Heart right ventricle (tissue), 16 donors: ENCODE measurements around the gene THAP6. TPM values are rescaled to one million over a fixed set of nuclear protein-coding genes. Genes with fewer than 3 reads are reported as not detected.

Experiments used
- ATAC-seq, 8 donors: fragments of 200-7000 bp; cut with Tn5 transposase; one replicate each; pipeline ENCODE4 v1.9.1; 2020; ENCODE audit warnings: mild to moderate bottlenecking in 8 of 8, moderate library complexity in 8 of 8, moderate number of reproducible peaks in 1 of 8
- DNase-seq, 2 donors: peaks; one replicate each; pipeline ENCODE4 v3.0.0-alpha.2; 2020
- H3K27ac ChIP-seq, 10 donors: fragments of 200-600 bp; sonication (generic) in 2 of 10; one replicate each; pipeline versions ENCODE4 v1.5.0 to v1.8.0; 2020 to 2022; ENCODE audit warnings: mild to moderate bottlenecking in 3 of 10
- H3K27me3 ChIP-seq, 7 donors: fragments of 200-600 bp; one replicate each; pipeline ENCODE4 v1.8.0; 2021 to 2022; ENCODE audit warnings: mild to moderate bottlenecking in 2 of 7
- H3K36me3 ChIP-seq, 9 donors: fragments of 200-600 bp; sonication (generic) in 1 of 9; one replicate each; pipeline versions ENCODE4 v1.5.0 to v1.8.0; 2020 to 2022; ENCODE audit warnings: mild to moderate bottlenecking in 2 of 9
- H3K4me1 ChIP-seq, 9 donors: fragments of 200-600 bp; sonication (generic) in 1 of 9; one replicate each; pipeline versions ENCODE4 v1.5.0 to v1.8.0; 2020 to 2022; ENCODE audit warnings: mild to moderate bottlenecking in 4 of 9
- H3K4me3 ChIP-seq, 10 donors: fragments of 200-600 bp; sonication (generic) in 2 of 10; one replicate each; pipeline versions ENCODE4 v1.5.0 to v1.8.0; 2020 to 2022; ENCODE audit warnings: mild to moderate bottlenecking in 7 of 10, moderate library complexity in 2 of 10
- H3K9me3 ChIP-seq, 11 donors: fragments of 200-600 bp in 10 of 11; sonication (generic) in 2 of 11; one replicate each; pipeline versions ENCODE4 v1.5.0 to v1.8.0; 2013 to 2022; ENCODE audit warnings: mild to moderate bottlenecking in 2 of 11, control low read depth in 1 of 11, moderate library complexity in 1 of 11
- WGBS, 2 donors: extraction: QIAGEN DNeasy Blood & Tissue Kit; methylation state at CpG; one replicate each; pipeline ENCODE4 v1.1.7; 2013; ENCODE audit warnings: inconsistent platforms in 1 of 2; 5-methylcytosine and 5-hydroxymethylcytosine counted together
- intact Hi-C, 10 donors: fragments of 100-400 bp; cut with DNase I; formaldehyde crosslinking; loops; one replicate each; pipeline versions ENCODE4 v1.11.1 to v1.14.2; 2022
- polyA plus RNA-seq, 2 donors: library from polyadenylated mRNA; stranded (reverse); fragments of 200-250 nt; gene quantifications; one replicate each; pipeline ENCODE4 v1.2.3, GENCODE V29; 2013
- total RNA-seq, 10 donors: library from RNA; stranded (reverse); fragmentation: NEBNext Ultra II Directional in 3 of 10; extraction: Animal tissue kit (Norgen Biotek cat#: 25700) in 3 of 10; gene quantifications; one replicate each; pipeline versions ENCODE4 v1.2.1 to v1.2.4, GENCODE V29; 2021 to 2023
- TF ChIP-seq, protein P1 (sequence below), 9 donors: fragments of 200-600 bp; sonication (generic) in 2 of 9; IDR thresholded peaks; one replicate each; pipeline versions ENCODE4 v1.5.0 to v1.8.0; 2021 to 2022; ENCODE audit warnings: antibody characterized with exemption in 9 of 9, mild to moderate bottlenecking in 5 of 9, moderate library complexity in 1 of 9
- donor health status: Arrhythmogenic right ventricular cardiomyopathy.
- donor health status: ischemic (EF 13 %, LVEDD 7.1; RV severe dilation, severe dysfunction).
- donor health status: healthy with polysubstance abuse.
- donor health status: DM: no; HTN: yes; CAD: no.
- donor health status: DM: no; HTN: no; CAD: no.
- donor health status: ischemic (EF 25% LVEDD 6.9; RV normal size, moderate dysfunction).
- donor health status: ischemic (EF 25% LVEDD 5.7; RV mildly dilated, moderate dysfunction).
- donor health status: healthy.
- donor health status: DM: yes; HTN: yes; CAD: no.
- donor health status: Ischemic cardiomyopathy.
- donor health status: ischemic (EF 35%, LVEDD 5.7; RV mildly dilated, moderate dysfunction).
- donor health status: nonischemic (EF 11% LVEDD 7.7; RV severe dilation, severe dysfunction).
- donor health status: DM: yes; HTN: yes; CAD: no.
- donor health status: PGD.
- donor health status: ischemic (EF 29% LVEDD 5.4; RV normal size, mild dysfunction).
- donor health status: nonischemic (EF 23%, LVEDD 6.1; RV moderate dilation, normal function).

The THAP6 gene
- total and polyA plus RNA-seq, 12 donors: 4.0 to 21.7 (median 18.2) TPM

- H3K27ac ChIP-seq: no peak overlapping the region
- DNase-seq (no peak), ATAC-seq (no peak)
- H3K4me3 ChIP-seq: no peak overlapping the region
- H3K27me3 ChIP-seq: peaks cover 0 to 16% (median 7%) of the 10 kb centered on the region in 7 donors
- H3K9me3 ChIP-seq: no peaks in the 10 kb centered on the region
- intact Hi-C loops: no loop called here
- H3K36me3 ChIP-seq: no peaks in the 10 kb centered on the region
- peaks cover 0 to 5% (median 0%) of the 10 kb centered on the region in 9 donors for H3K4me1 ChIP-seq
- TF ChIP-seq, protein P1, sequence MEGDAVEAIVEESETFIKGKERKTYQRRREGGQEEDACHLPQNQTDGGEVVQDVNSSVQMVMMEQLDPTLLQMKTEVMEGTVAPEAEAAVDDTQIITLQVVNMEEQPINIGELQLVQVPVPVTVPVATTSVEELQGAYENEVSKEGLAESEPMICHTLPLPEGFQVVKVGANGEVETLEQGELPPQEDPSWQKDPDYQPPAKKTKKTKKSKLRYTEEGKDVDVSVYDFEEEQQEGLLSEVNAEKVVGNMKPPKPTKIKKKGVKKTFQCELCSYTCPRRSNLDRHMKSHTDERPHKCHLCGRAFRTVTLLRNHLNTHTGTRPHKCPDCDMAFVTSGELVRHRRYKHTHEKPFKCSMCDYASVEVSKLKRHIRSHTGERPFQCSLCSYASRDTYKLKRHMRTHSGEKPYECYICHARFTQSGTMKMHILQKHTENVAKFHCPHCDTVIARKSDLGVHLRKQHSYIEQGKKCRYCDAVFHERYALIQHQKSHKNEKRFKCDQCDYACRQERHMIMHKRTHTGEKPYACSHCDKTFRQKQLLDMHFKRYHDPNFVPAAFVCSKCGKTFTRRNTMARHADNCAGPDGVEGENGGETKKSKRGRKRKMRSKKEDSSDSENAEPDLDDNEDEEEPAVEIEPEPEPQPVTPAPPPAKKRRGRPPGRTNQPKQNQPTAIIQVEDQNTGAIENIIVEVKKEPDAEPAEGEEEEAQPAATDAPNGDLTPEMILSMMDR (IDR thresholded peaks at IDR 0.05): no peak
Observed at GRCh38 chr4:75552452-75552851, 38.2 kb downstream of the THAP6 start.

GRCh38 chr4:75555294-75556164 is 41.3 kb downstream of the THAP6 start, which contains the start of gene ODAPH:
ODAPH (plus strand) TSS chr4:75556066; CDS start chr4:75556083, 17 bp downstream.
- Histone ChIP-seq H3K9me3 (no peaks in the 10 kb centered on the region), H3K4me1 (no peaks in the 10 kb centered on the region), H3K27ac (no peak within 1 kb of the TSS), H3K36me3 (no peaks in the 10 kb centered on the region), H3K27me3 (peaks cover 0 to 20% (median 7%) of the 10 kb centered on the region in 7 donors), H3K4me3 (no peak within 1 kb of the TSS)
- no peak for ATAC-seq
- TF ChIP-seq, protein P1 (IDR thresholded peaks at IDR 0.05): no peak
- intact Hi-C loops: no loop called here
- DNase-seq: no peak
- 65 to 71% methylated on average over 9 of the region's 9 CpGs for WGBS, 2 donors

DNA sequence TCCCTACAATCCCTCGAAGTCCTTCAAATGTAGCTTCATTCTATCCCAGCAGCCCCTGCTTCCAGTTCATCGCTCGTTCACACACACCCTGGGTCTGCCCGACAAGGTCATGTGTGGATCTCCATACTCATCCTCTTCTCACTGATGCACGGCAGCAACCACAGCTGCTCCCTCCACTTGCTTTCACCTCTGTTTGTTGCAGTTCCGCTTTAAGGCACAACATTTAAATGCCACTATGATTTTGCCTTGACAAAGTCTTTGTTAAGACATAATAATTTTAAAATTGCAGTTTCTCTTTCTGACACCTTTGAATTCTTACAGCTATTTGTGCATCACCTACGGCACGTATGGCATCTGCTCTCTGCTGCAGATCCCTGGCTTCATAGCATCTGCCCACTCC is 43.4 kb downstream of the THAP6 start:
- Histone ChIP-seq H3K4me1 (no peaks in the 10 kb centered on the region), H3K27ac (no peak overlapping the region), H3K27me3 (peaks cover 0 to 26% (median 7%) of the 10 kb centered on the region in 7 donors), H3K4me3 (no peak overlapping the region), H3K9me3 (no peaks in the 10 kb centered on the region), H3K36me3 (no peaks in the 10 kb centered on the region)
- intact Hi-C loops: no loop called here
- TF ChIP-seq, protein P1 (IDR thresholded peaks at IDR 0.05): no peak
- ATAC-seq: no peak
- DNase-seq: no peak
- WGBS, 2 donors: 84 to 88% methylated on average over 8 of the region's 8 CpGs

DNA sequence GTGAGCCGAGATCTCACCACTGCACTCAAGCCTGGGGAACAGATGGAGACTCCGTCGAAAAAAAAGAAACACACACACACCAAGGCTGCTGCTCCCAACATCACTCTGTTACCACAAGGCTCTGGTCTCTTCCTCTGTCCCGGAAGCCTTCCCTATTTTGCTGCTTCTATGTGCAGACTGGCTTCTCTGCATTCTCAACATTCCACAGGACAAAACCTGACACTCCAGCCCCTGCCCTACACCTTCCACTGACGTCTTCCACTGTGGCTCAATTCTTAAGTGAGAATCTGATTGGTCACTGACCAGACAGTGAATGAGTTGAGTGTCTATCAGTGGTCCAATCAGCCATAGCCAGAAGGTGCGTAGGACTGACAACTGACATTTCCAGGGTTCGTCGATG is 47.5 kb downstream of the THAP6 start:
- Histone ChIP-seq H3K4me1 (peaks cover 0 to 17% (median 0%) of the 10 kb centered on the region in 9 donors), H3K36me3 (no peaks in the 10 kb centered on the region), H3K27ac (no peak overlapping the region), H3K9me3 (no peaks in the 10 kb centered on the region), H3K27me3 (peaks cover 0 to 17% (median 5%) of the 10 kb centered on the region in 7 donors), H3K4me3 (no peak overlapping the region)
- no peak for ATAC-seq
- no peak for DNase-seq
- WGBS, 2 donors: 61 to 67% methylated on average over 8 of the region's 8 CpGs
- intact Hi-C loops: loop anchor here in 1 of 10 donors (10.0 kb wide), 1 partner anchor 687 kb away; no protein-coding TSS in a partner anchor
- TF ChIP-seq, protein P1 (IDR thresholded peaks at IDR 0.05): no peak
